Heart left ventricle (tissue), 13 donors: ENCODE data around the gene DOCK2.

ENCODE experiments used
- CTCF ChIP-seq, 12 donors: fragments of 200-600 bp; sonication (generic) in 4 of 12; IDR thresholded peaks; one replicate each; pipeline versions ENCODE4 v1.5.0 to v1.8.0; 2018 to 2022; ENCODE audit warnings: antibody characterized with exemption in 12 of 12, mild to moderate bottlenecking in 5 of 12
- POLR2A ChIP-seq, 2 donors: fragments of 450-650 bp; IDR thresholded peaks; one replicate each; pipeline ENCODE4 v1.6.1; 2017; ENCODE audit warnings: antibody characterized with exemption in 2 of 2, mild to moderate bottlenecking in 2 of 2, moderate library complexity in 2 of 2
- donor health status: ischemic (EF 13 %, LVEDD 7.1; RV severe dilation, severe dysfunction).
- donor health status: DM: no; HTN: yes; CAD: no.
- donor health status: DM: no; HTN: no; CAD: no.
- donor health status: ischemic (EF 25% LVEDD 6.9; RV normal size, moderate dysfunction).
- donor health status: ischemic (EF 25% LVEDD 5.7; RV mildly dilated, moderate dysfunction).
- donor health status: ischemic (EF 35%, LVEDD 5.7; RV mildly dilated, moderate dysfunction).
- donor health status: nonischemic (EF 11% LVEDD 7.7; RV severe dilation, severe dysfunction).
- donor health status: DM: yes; HTN: yes; CAD: no.
- donor health status: PGD.
- donor health status: ischemic (EF 29% LVEDD 5.4; RV normal size, mild dysfunction).
- donor health status: nonischemic (EF 23%, LVEDD 6.1; RV moderate dilation, normal function).

GRCh38 chr5:169837686-169838085 lies 200.6 kb downstream of the DOCK2 start:
- TF ChIP-seq CTCF (IDR thresholded peaks at IDR 0.05) (no peak), POLR2A (IDR thresholded peaks at IDR 0.05) (no peak)
